H1 (cell line): ENCODE measurements around the gene PHAX. TPM values are rescaled to one million over a fixed set of nuclear protein-coding genes. Genes with fewer than 3 reads are reported as not detected.

Experiments
- ASH2L ChIP-seq: fragments of 200-600, 300-600 bp; sonication (generic); IDR thresholded peaks from one replicate; pipeline ENCODE4 v1.7.1; 2017; ENCODE audit warnings: low read length
- CHD7 ChIP-seq: fragments of 300-600 bp; sonication (generic); IDR thresholded peaks from 2 replicates; pipeline ENCODE4 v1.7.1; 2012; ENCODE audit warnings: low read length, moderate library complexity, mild to moderate bottlenecking, inconsistent platforms; ENCODE audit not compliant: insufficient replicate concordance
- TBP ChIP-seq: IDR thresholded peaks from 2 replicates; pipeline ENCODE4 v1.6.1; 2011; ENCODE audit warnings: low read depth, low read length, improper control_type of control experiment
- polyA plus RNA-seq, 7 experiments: library from polyadenylated mRNA; depleted of rRNA in 3 of 7; stranded (reverse) in 5 of 7; unstranded in 2 of 7; fragments of >200 nt in 5 of 7; fragments of 200-250 nt in 2 of 7; gene quantifications; 1 replicate in 5 of 7; 2 replicates in 1 of 7; 4 replicates in 1 of 7; pipeline versions ENCODE4 v1.2.1 to v1.2.3, GENCODE V29; 2011 to 2013; ENCODE audit warnings: missing spikeins in 2 of 7, mixed read lengths in 2 of 7
- total RNA-seq: library from RNA; stranded (reverse); fragmentation: NEBNext Ultra II Directional; extraction: Animal tissue kit (Norgen Biotek cat#: 25700); gene quantifications from 2 replicates; pipeline ENCODE4 v1.2.1, GENCODE V29; 2021

The PHAX gene
- total and polyA plus RNA-seq, 2 of the 8 experiments (the other 6 are each of a cell fraction or from before 2014, with no cell fraction given) = 32.1 to 59.5 TPM

DNA sequence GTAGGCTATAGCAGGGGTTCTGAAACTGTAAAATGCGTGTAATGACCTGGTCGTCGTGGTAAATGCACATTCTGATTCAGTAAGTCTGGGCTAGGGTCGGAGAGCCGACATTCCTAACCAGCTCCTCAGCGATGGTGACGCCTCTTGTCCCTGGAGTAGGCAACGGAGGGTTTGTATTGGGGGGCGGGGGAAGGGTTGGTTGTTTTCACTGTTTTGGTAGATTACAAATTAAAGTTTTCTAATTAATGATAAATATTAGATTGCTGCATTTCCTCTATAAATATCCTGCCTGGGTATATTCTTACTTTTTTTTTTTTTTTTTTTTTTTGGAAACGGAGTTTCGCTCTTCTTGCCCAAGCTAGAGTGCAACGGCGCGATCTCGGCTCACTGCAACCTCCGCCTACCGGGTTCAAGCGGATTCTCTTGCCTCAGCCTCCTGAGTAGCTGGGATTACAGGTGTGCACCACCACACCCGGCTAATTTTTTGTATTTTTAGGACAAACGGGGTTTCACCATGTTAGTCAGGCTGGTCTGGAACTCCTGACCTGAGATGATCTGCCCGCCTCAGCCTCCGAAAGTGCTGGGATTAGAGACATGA is 5.2 kb upstream of the PHAX start (continued):
- peak; percentile 38 for TF ChIP-seq CHD7
- no peak for TF ChIP-seq TBP
- peak; percentile 48 for TF ChIP-seq ASH2L
